HG03064 (cell line): ENCODE measurements around the gene RSAD2.

Experiments used
- ATAC-seq: cut with Tn5 transposase; IDR thresholded peaks from one replicate; pipeline ENCODE4 v1.9.1; 2021; ENCODE audit warnings: low read depth; ENCODE audit not compliant: unreplicated experiment

The RSAD2 gene

GRCh38 chr2:6941299-6942046, 63.9 kb downstream of the RSAD2 start:
- no peak for ATAC-seq

- ATAC-seq: no peak
These were observed 65.3 kb downstream of the RSAD2 start for GRCh38 chr2:6942848-6943247.

GRCh38 chr2:6943523-6943922, 65.9 kb downstream of the RSAD2 start:
- ATAC-seq: no peak

- no peak for ATAC-seq
These were observed 66.4 kb downstream of the RSAD2 start for GRCh38 chr2:6943971-6944370.

- ATAC-seq: no peak
These were observed 67.0 kb downstream of the RSAD2 start for GRCh38 chr2:6944555-6944954.

- ATAC-seq: peak; percentile 92
These were observed 67.7 kb downstream of the RSAD2 start for GRCh38 chr2:6945087-6945813.

GRCh38 chr2:6945821-6946220, 68.2 kb downstream of the RSAD2 start:
- ATAC-seq: no peak

- ATAC-seq: no peak
These were observed 69.1 kb downstream of the RSAD2 start for GRCh38 chr2:6946722-6947121.
